B cell (primary cell): ENCODE results near the gene LARGE1. TPM values are rescaled to one million over a fixed set of nuclear protein-coding genes. Genes with fewer than 3 reads are reported as not detected.

Experiments
- ATAC-seq: fragments of 200-7000 bp; cut with Tn5 transposase; one replicate; pipeline ENCODE4 v1.10.0; 2021; ENCODE audit warnings: low read depth, mild to moderate bottlenecking, moderate number of reproducible peaks, moderate library complexity
- CTCF ChIA-PET: fragments of 350-600 bp; sonication (Branson Sonifier 250); formaldehyde crosslinking; loops from one replicate; lab custom pipeline; 2021; ENCODE audit warnings: antibody characterized with exemption, inconsistent platforms; lab: Charles Lee
- POLR2A ChIA-PET: fragments of 350-600 bp; sonication (Branson Sonifier 250); formaldehyde crosslinking; loops from one replicate; lab custom pipeline; 2021; ENCODE audit warnings: antibody characterized with exemption; lab: Charles Lee
- DNase-seq: peaks from one replicate; pipeline ENCODE4 v3.0.0; 2013
- H2AFZ ChIP-seq: 2 replicates; pipeline ENCODE4 v1.6.1; 2012; ENCODE audit warnings: mild to moderate bottlenecking, low read depth, low read length; ENCODE audit not compliant: insufficient read depth, poor library complexity, severe bottlenecking
- H3K27ac ChIP-seq, 2 donors: 1 replicate in 1 of 2; 2 replicates in 1 of 2; pipeline ENCODE4 v1.5.1; 2012 to 2013; ENCODE audit warnings: low read length in 2 of 2, mild to moderate bottlenecking in 2 of 2, moderate library complexity in 1 of 2
- H3K27me3 ChIP-seq, 4 experiments: fragments of 200-600 bp in 1 of 4; sonication (generic) in 1 of 4; replicated peaks in 1 of 4; 1 replicate in 2 of 4; 2 replicates in 2 of 4; pipeline versions ENCODE4 v1.6.1 to v1.7.0; 2013 to 2016; ENCODE audit warnings: low read length in 3 of 4, mild to moderate bottlenecking in 2 of 4, mixed read lengths in 1 of 4, moderate library complexity in 1 of 4; ENCODE audit not compliant: insufficient read depth in 4 of 4, control insufficient read depth in 3 of 4; ENCODE audit errors: control extremely low read depth in 1 of 4
- H3K36me3 ChIP-seq, 2 experiments: replicated peaks in 1 of 2; 1 replicate in 1 of 2; 2 replicates in 1 of 2; pipeline versions ENCODE4 v1.6.1 to v1.7.1; 2013; ENCODE audit warnings: low read length in 1 of 2; ENCODE audit not compliant: insufficient read depth in 2 of 2, control insufficient read depth in 1 of 2; ENCODE audit errors: control extremely low read depth in 1 of 2, extremely low read depth in 1 of 2
- H3K4me1 ChIP-seq, 2 donors: fragments of 200-600 bp in 1 of 2; sonication (generic) in 1 of 2; 1 replicate in 1 of 2; 2 replicates in 1 of 2; pipeline versions ENCODE4 v1.5.1 to v1.6.1; 2013 to 2017; ENCODE audit warnings: low read length in 2 of 2; ENCODE audit not compliant: control insufficient read depth in 2 of 2, insufficient read depth in 2 of 2
- H3K4me2 ChIP-seq: replicated peaks from 2 replicates; pipeline ENCODE3; 2012; ENCODE audit warnings: mild to moderate bottlenecking, low read depth, low read length; ENCODE audit not compliant: poor library complexity, severe bottlenecking
- H3K4me3 ChIP-seq, 5 experiments: fragments of 200-600 bp in 1 of 5; sonication (generic) in 1 of 5; 1 replicate in 3 of 5; 2 replicates in 2 of 5; pipeline versions ENCODE4 v1.5.1 to v1.7.0; 2011 to 2016; ENCODE audit warnings: low read length in 4 of 5, mild to moderate bottlenecking in 4 of 5, low read depth in 2 of 5, control low read depth in 1 of 5, moderate library complexity in 1 of 5; ENCODE audit not compliant: insufficient read depth in 1 of 5; ENCODE audit errors: control extremely low read depth in 1 of 5, extremely low read depth in 1 of 5
- H3K79me2 ChIP-seq: fragments of 200-600 bp; sonication (generic); one replicate; pipeline ENCODE4 v1.6.0; 2016; ENCODE audit warnings: low read length; ENCODE audit not compliant: control insufficient read depth, insufficient read depth
- H3K9ac ChIP-seq: fragments of 200-600 bp; sonication (generic); 2 replicates; pipeline ENCODE4 v1.6.1; 2017; ENCODE audit warnings: mild to moderate bottlenecking, low read length, moderate library complexity
- H3K9me3 ChIP-seq, 3 donors: one replicate each; pipeline versions ENCODE4 v1.6.1 to v1.7.1; 2013; ENCODE audit warnings: low read length in 2 of 3; ENCODE audit not compliant: control insufficient read depth in 2 of 3, insufficient read depth in 1 of 3; ENCODE audit errors: control extremely low read depth in 1 of 3
- H4K20me1 ChIP-seq: 2 replicates; pipeline ENCODE4 v1.6.0; 2012; ENCODE audit warnings: mild to moderate bottlenecking, low read length; ENCODE audit not compliant: insufficient read depth, control insufficient read depth, poor library complexity, severe bottlenecking
- H3K27ac Mint-ChIP-seq: one replicate; pipeline ENCODE4 v1.8.0; 2021; ENCODE audit warnings: mixed read lengths
- H3K27me3 Mint-ChIP-seq: one replicate; pipeline ENCODE4 v1.8.0; 2021; ENCODE audit warnings: mixed read lengths
- H3K4me1 Mint-ChIP-seq: one replicate; pipeline ENCODE4 v1.8.0; 2021; ENCODE audit warnings: mixed read lengths
- H3K4me3 Mint-ChIP-seq: one replicate; pipeline ENCODE4 v1.8.0; 2021; ENCODE audit warnings: mixed read lengths
- H3K9me3 Mint-ChIP-seq: one replicate; pipeline ENCODE4 v1.8.0; 2022; ENCODE audit warnings: mixed read lengths; ENCODE audit not compliant: insufficient read depth
- CTCF ChIP-seq: fragments of 200-600 bp; IDR thresholded peaks from one replicate; pipeline ENCODE4 v1.8.0; 2022; ENCODE audit warnings: antibody characterized with exemption, mild to moderate bottlenecking
- EZH2 ChIP-seq: IDR thresholded peaks from 2 replicates; pipeline ENCODE4 v1.6.1; 2012; ENCODE audit warnings: borderline replicate concordance, low read depth, mild to moderate bottlenecking, moderate library complexity, low read length; ENCODE audit not compliant: insufficient read depth, poor library complexity, severe bottlenecking
- WGBS: methylation state at CpG from one replicate; pipeline ENCODE4 v1.1.5; 2013; ENCODE audit warnings: missing lambda C conversion rate; ENCODE audit not compliant: insufficient coverage; 5-methylcytosine and 5-hydroxymethylcytosine counted together
- intact Hi-C: fragments of 100-400 bp; cut with micrococcal nuclease; formaldehyde crosslinking; loops from one replicate; pipeline ENCODE4 v1.10.0; 2022
- polyA plus RNA-seq: library from polyadenylated mRNA; depleted of rRNA; stranded (reverse); fragments of >200 nt; gene quantifications from 2 replicates; pipeline ENCODE4 v1.2.3, GENCODE V29; 2012
- total RNA-seq, 2 donors: library from RNA; stranded (reverse); fragments of 120-200 nt in 1 of 2; gene quantifications; 1 replicate in 1 of 2; 2 replicates in 1 of 2; pipeline versions ENCODE4 v1.2.3 to v1.2.4, GENCODE V29; 2013 to 2022

Gene LARGE1
- total and polyA plus RNA-seq, 2 donors (not counting 1 experiment from before 2014, with no cell fraction given): 20.7 to 82.0 TPM

GRCh38 chr22:33687464-33687863 lies 232.8 kb downstream of the LARGE1 start:
- DNase-seq (no peak), ATAC-seq (no peak)
- TF ChIP-seq CTCF: no peak
- TF ChIP-seq EZH2: no peak
- POLR2A ChIA-PET: no interaction called here
- H3K9ac ChIP-seq: no peak overlapping the region
- no peaks in the 10 kb centered on the region for H3K9me3 Mint-ChIP-seq
- H3K4me2 ChIP-seq: no peak overlapping the region
- 94% methylated on average over 6 of the region's 10 CpGs for WGBS
- peaks cover 12% of the 10 kb centered on the region for H3K79me2 ChIP-seq
- no peaks in the 10 kb centered on the region for H3K4me1 Mint-ChIP-seq
- no peak overlapping the region for H3K4me3 Mint-ChIP-seq
- no peak overlapping the region for H3K27ac ChIP-seq
- H4K20me1 ChIP-seq: peaks cover 60% of the 10 kb centered on the region
- H3K36me3 ChIP-seq: peaks cover 0 to 3% of the 10 kb centered on the region in 2 experiments
- CTCF ChIA-PET: no interaction called here
- H3K4me1 ChIP-seq: no peaks in the 10 kb centered on the region
- peaks cover 0 to 3% (median 0%) of the 10 kb centered on the region in 3 donors for H3K9me3 ChIP-seq
- H3K27ac Mint-ChIP-seq: no peak overlapping the region
- intact Hi-C loops: no loop called here
- H3K27me3 Mint-ChIP-seq: no peaks in the 10 kb centered on the region
- H3K4me3 ChIP-seq: no peak overlapping the region
- no peaks in the 10 kb centered on the region for H3K27me3 ChIP-seq
- H2AFZ ChIP-seq: no peak overlapping the region

- Mint-ChIP-seq H3K27me3 (no peaks in the 10 kb centered on the region), H3K27ac (no peak overlapping the region), H3K9me3 (no peaks in the 10 kb centered on the region), H3K4me3 (no peak overlapping the region), H3K4me1 (peaks cover 4% of the 10 kb centered on the region)
- intact Hi-C loops: no loop called here
- no peak for TF ChIP-seq EZH2
- TF ChIP-seq CTCF: no peak
- Histone ChIP-seq H2AFZ (no peak overlapping the region), H3K4me2 (no peak overlapping the region), H3K9me3 (peaks cover 0 to 3% (median 0%) of the 10 kb centered on the region in 3 donors), H3K4me3 (no peak overlapping the region), H3K79me2 (peaks cover 12% of the 10 kb centered on the region), H3K36me3 (peaks cover 0 to 3% of the 10 kb centered on the region in 2 experiments), H4K20me1 (peaks cover 57% of the 10 kb centered on the region), H3K27me3 (no peaks in the 10 kb centered on the region), H3K4me1 (no peaks in the 10 kb centered on the region), H3K27ac (no peak overlapping the region), H3K9ac (no peak overlapping the region)
- POLR2A ChIA-PET: no interaction called here
- CTCF ChIA-PET: interaction anchor here (0.6 kb wide), 1 partner anchor 23 kb away, joined by 4 read pairs; no protein-coding TSS in a partner anchor
- 97% methylated on average over 6 of the region's 11 CpGs for WGBS
- ATAC-seq: no peak
- no peak for DNase-seq
These were observed 236.2 kb downstream of the LARGE1 start for GRCh38 chr22:33684087-33684486.
